Kidney (tissue), 14 donors: ENCODE data around the gene MORN1. TPM values are rescaled to one million over a fixed set of nuclear protein-coding genes. Genes with fewer than 3 reads are reported as not detected.

Experiments used
- DNase-seq, 5 donors: peaks; one replicate each; pipeline ENCODE4 v3.0.0-alpha.2; 2013 to 2020
- FAIRE-seq: peaks from 2 replicates; lab custom pipeline; 2012; peaks lifted over from hg19 to GRCh38; lab: Jason Lieb, UNC
- H3K27ac ChIP-seq, 2 donors: one replicate each; pipeline ENCODE4 v1.7.0; 2013; ENCODE audit warnings: low read depth in 2 of 2, low read length in 2 of 2, inconsistent platforms in 1 of 2
- H3K27me3 ChIP-seq: one replicate; pipeline ENCODE4 v1.7.1; 2013; ENCODE audit warnings: low read length, inconsistent platforms; ENCODE audit not compliant: control insufficient read depth, insufficient read depth
- H3K36me3 ChIP-seq, 3 donors: one replicate each; pipeline versions ENCODE4 v1.7.0 to v1.7.1; 2013; ENCODE audit warnings: low read length in 3 of 3, control low read depth in 1 of 3, inconsistent platforms in 1 of 3; ENCODE audit not compliant: insufficient read depth in 3 of 3, control insufficient read depth in 2 of 3
- H3K4me1 ChIP-seq, 3 donors: one replicate each; pipeline versions ENCODE4 v1.7.0 to v1.7.1; 2013; ENCODE audit warnings: low read length in 3 of 3, inconsistent platforms in 1 of 3, low read depth in 1 of 3; ENCODE audit not compliant: control insufficient read depth in 2 of 3, insufficient read depth in 2 of 3
- H3K4me3 ChIP-seq, 3 donors: one replicate each; pipeline versions ENCODE4 v1.7.0 to v1.8.1; 2013; ENCODE audit warnings: low read length in 3 of 3, control low read depth in 1 of 3, inconsistent platforms in 1 of 3
- H3K9ac ChIP-seq, 3 donors: one replicate each; pipeline versions ENCODE4 v1.7.0 to v1.7.1; 2013; ENCODE audit warnings: low read length in 3 of 3, control low read depth in 1 of 3, inconsistent platforms in 1 of 3
- H3K9me3 ChIP-seq, 3 donors: one replicate each; pipeline versions ENCODE4 v1.7.0 to v1.7.1; 2013; ENCODE audit warnings: low read length in 3 of 3, control low read depth in 1 of 3, inconsistent platforms in 1 of 3; ENCODE audit not compliant: control insufficient read depth in 2 of 3, insufficient read depth in 1 of 3
- intact Hi-C: fragments of 100-400 bp; cut with DNase I; formaldehyde crosslinking; loops from one replicate; pipeline ENCODE4 v1.11.1; 2022
- polyA plus RNA-seq: library from polyadenylated mRNA; stranded (reverse); fragments of 350-450 nt; fragmentation: Illumina TruSeq; extraction: RNeasy Lipid Tissue Mini Kit (QIAGEN cat#74804); gene quantifications from one replicate; pipeline ENCODE4 v1.2.3, GENCODE V29; 2014; ENCODE audit warnings: low read depth, low replicate concordance; ENCODE audit not compliant: insufficient read depth
- total RNA-seq: library from RNA; stranded (reverse); fragmentation: NEBNext Ultra II Directional; extraction: Animal tissue kit (Norgen Biotek cat#: 25700); gene quantifications from one replicate; pipeline ENCODE4 v1.2.1, GENCODE V29; 2021
- TF ChIP-seq, protein P1 (sequence below): IDR thresholded peaks from 3 replicates; pipeline ENCODE4 v1.5.1; 2012; ENCODE audit warnings: mild to moderate bottlenecking, moderate library complexity, borderline replicate concordance; ENCODE audit not compliant: insufficient read depth; ENCODE audit errors: extremely low read depth
- donor health status: control.
- donor health status: control.
- donor health status: control.
- donor health status: control.
- donor health status: control.
- donor health status: DM: yes; HTN: yes; CAD: no.
- donor health status: Normal renal cell carcinoma (clear cell type).

MORN1 gene
- total and polyA plus RNA-seq, 2 donors from 2014 or later: 9.0 to 24.7 TPM

DNA sequence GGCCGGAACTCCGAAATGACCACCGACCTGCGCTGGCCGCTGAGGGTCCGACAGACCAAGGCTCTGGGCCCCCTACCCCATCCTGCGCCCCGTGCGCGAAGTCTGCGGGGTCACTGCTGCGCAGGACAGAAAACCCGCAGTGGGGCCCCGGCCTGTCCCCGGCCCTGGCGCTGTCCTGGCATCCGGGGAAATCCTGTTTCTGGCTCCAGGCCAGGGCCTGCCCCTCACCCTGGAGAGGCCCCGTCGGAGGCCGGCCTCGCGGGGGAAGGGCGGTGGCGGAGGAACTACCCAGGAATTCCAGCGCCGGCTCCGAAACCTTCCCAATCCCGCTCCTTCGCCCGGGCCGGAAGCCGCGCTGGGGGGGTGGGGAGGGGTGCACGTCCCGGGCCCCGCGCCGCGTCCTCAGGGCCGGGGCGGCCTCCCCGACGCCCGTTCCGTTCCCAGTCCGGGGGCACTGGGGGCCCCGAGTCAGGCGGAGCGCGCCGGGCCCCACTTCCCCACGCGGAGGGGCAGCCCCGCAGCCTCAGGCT, 77.0 kb downstream of the MORN1 start:
- TF ChIP-seq, protein P1, sequence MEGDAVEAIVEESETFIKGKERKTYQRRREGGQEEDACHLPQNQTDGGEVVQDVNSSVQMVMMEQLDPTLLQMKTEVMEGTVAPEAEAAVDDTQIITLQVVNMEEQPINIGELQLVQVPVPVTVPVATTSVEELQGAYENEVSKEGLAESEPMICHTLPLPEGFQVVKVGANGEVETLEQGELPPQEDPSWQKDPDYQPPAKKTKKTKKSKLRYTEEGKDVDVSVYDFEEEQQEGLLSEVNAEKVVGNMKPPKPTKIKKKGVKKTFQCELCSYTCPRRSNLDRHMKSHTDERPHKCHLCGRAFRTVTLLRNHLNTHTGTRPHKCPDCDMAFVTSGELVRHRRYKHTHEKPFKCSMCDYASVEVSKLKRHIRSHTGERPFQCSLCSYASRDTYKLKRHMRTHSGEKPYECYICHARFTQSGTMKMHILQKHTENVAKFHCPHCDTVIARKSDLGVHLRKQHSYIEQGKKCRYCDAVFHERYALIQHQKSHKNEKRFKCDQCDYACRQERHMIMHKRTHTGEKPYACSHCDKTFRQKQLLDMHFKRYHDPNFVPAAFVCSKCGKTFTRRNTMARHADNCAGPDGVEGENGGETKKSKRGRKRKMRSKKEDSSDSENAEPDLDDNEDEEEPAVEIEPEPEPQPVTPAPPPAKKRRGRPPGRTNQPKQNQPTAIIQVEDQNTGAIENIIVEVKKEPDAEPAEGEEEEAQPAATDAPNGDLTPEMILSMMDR: no peak
- H3K27me3 ChIP-seq: no peaks in the 10 kb centered on the region
- DNase-seq (peak; percentile 88 to 93 (median 91)), FAIRE-seq (no peak)
- peak overlapping the region; percentile 71 to 75 for H3K27ac ChIP-seq
- H3K36me3 ChIP-seq: no peaks in the 10 kb centered on the region
- H3K9me3 ChIP-seq: no peaks in the 10 kb centered on the region
- intact Hi-C loops: loop anchor here (10.0 kb wide), 1 partner anchor 100 kb away; no protein-coding TSS in a partner anchor
- peak overlapping the region in 2 of 3 donors; percentile 24 to 34 for H3K9ac ChIP-seq
- H3K4me3 ChIP-seq: no peak overlapping the region
- H3K4me1 ChIP-seq: peaks cover 0 to 18% (median 0%) of the 10 kb centered on the region in 3 donors

DNA sequence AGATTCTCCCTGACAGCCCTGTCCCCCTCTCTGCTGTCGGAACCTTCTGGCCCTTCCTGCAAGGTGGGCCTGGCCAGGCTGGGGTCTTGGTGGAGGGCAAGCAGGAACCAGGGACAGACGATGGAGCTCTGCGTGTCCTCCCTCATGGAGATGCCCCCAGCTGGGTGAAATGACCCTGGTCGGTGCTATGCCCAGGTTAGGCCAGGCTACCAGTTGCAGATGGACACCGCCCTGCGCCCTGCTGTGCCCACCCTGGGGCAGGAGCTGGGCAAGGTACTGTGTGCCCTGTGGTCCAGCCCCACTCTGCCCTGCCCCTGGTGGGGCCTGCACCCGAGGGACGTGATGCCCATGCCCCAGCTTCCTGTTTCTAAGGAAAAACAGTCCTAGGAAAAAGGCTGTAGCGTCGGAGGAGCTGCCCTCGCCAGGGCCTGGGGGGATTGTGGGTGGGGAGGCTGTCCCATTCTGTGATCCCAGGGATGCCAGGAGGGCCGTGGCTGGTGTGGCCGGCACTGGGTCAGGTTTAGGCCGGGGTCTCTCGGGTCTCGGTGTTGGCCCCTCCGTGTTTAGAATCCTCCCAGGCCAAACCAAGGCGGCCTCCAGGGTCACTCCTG, 77.6 kb downstream of the MORN1 start:
- Histone ChIP-seq H3K9ac (peak overlapping the region in 2 of 3 donors; percentile 24 to 34), H3K4me3 (no peak overlapping the region), H3K27ac (peak overlapping the region; percentile 71 to 75), H3K27me3 (no peaks in the 10 kb centered on the region), H3K36me3 (no peaks in the 10 kb centered on the region), H3K9me3 (no peaks in the 10 kb centered on the region), H3K4me1 (peaks cover 0 to 17% (median 0%) of the 10 kb centered on the region in 3 donors)
- intact Hi-C loops: loop anchor here (10.0 kb wide), 1 partner anchor 99 kb away; no protein-coding TSS in a partner anchor
- peak in 1 of 5 donors; percentile 71 for DNase-seq
- FAIRE-seq: no peak
- TF ChIP-seq, protein P1: no peak

DNA sequence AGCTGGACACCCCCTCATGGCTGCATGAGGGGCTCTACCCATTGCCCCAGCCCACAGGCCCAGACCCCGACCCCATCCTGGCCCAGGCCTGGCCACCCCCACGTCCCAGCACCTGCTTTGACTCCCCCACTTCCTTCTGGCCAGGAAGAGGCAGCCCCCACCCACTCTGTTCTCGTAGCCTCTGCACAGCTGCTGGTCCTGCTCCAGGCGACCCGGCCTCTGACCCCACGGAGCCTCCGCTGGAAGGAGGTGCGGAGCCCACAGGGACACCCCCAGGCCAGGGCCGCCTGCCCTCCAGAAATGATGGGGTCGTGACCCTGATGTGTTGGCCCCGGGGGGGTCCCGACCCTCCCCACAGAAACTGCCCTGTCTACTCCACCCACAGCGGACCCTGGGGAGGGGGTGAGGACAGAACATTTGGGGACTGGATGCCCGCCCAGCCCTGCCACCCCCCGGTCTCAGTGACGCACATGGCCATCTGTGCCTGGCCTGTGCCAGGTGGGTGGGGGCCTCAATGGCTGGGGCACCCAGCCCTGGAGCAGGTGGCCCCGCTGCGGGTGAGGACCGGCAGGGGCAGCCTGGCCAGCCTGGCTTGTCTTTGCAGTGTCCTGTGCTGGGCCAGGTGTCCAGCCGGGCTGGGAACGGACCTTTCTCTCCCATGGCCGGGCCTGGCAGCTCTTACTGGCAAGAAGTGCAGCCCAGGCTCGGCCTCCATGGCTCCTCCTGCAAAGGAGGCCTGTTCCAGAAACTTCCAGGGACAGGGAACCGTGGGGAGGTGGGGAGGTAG, 78.6 kb downstream of the MORN1 start:
- TF ChIP-seq, protein P1: no peak
- Histone ChIP-seq H3K27ac (peak overlapping the region; percentile 22 to 52), H3K9ac (no peak overlapping the region), H3K36me3 (peaks cover 0 to 9% (median 6%) of the 10 kb centered on the region in 3 donors), H3K27me3 (no peaks in the 10 kb centered on the region), H3K9me3 (no peaks in the 10 kb centered on the region), H3K4me1 (peaks cover 0 to 17% (median 0%) of the 10 kb centered on the region in 3 donors), H3K4me3 (no peak overlapping the region)
- peak in 1 of 5 donors; percentile 76 for DNase-seq
- no peak for FAIRE-seq
- intact Hi-C loops: loop anchor here (10.0 kb wide), 1 partner anchor 98 kb away; no protein-coding TSS in a partner anchor
